GM18517 (cell line): ENCODE results near the gene TBX10.
"Not testable (repeated sequence)": the region's sequence is repeated elsewhere in the genome, so short reads cannot be mapped to it uniquely, and the experiment has no call there.

Source experiments
- ATAC-seq: cut with Tn5 transposase; IDR thresholded peaks from one replicate; pipeline ENCODE4 v1.9.1; 2021; ENCODE audit warnings: mild to moderate bottlenecking, moderate library complexity; ENCODE audit not compliant: unreplicated experiment

Gene TBX10

GRCh38 chr11:67604815-67605214, 34.7 kb downstream of the TBX10 start:
- ATAC-seq: no peak

GRCh38 chr11:67604119-67604518, 35.4 kb downstream of the TBX10 start:
- not testable (repeated sequence) for ATAC-seq

- ATAC-seq: no peak
Measured at GRCh38 chr11:67601098-67601497, 38.5 kb downstream of the TBX10 start.

GRCh38 chr11:67600324-67601029, 39.1 kb downstream of the TBX10 start:
- peak; percentile 77 for ATAC-seq

- no peak for ATAC-seq
Measured at GRCh38 chr11:67599149-67599548, 40.4 kb downstream of the TBX10 start.

- not testable (repeated sequence) for ATAC-seq
Measured at GRCh38 chr11:67597963-67598362, 41.6 kb downstream of the TBX10 start.

- ATAC-seq: not testable (repeated sequence)
Measured at GRCh38 chr11:67597458-67597857, 42.1 kb downstream of the TBX10 start.

- ATAC-seq: no peak
Measured at GRCh38 chr11:67596753-67597300, 42.7 kb downstream of the TBX10 start.

- no peak for ATAC-seq
Measured at GRCh38 chr11:67594480-67594879, 45.1 kb downstream of the TBX10 start.

GRCh38 chr11:67593565-67593905, 46.0 kb downstream of the TBX10 start:
- ATAC-seq: no peak

- no peak for ATAC-seq
Measured at GRCh38 chr11:67592880-67593564, 46.5 kb downstream of the TBX10 start.

GRCh38 chr11:67588899-67589415, 50.6 kb downstream of the TBX10 start:
- not testable (repeated sequence) for ATAC-seq

- peak; percentile 38 for ATAC-seq
Measured at GRCh38 chr11:67588136-67588503, 51.4 kb downstream of the TBX10 start.

- no peak for ATAC-seq
Measured at GRCh38 chr11:67586568-67587250, 52.9 kb downstream of the TBX10 start.

GRCh38 chr11:67585911-67586310, 53.7 kb downstream of the TBX10 start:
- ATAC-seq: no peak

GRCh38 chr11:67584881-67585873, 54.4 kb downstream of the TBX10 start:
- ATAC-seq: no peak

GRCh38 chr11:67584205-67584880, 55.2 kb downstream of the TBX10 start:
- no peak for ATAC-seq

- peak; percentile 53 for ATAC-seq
Measured at GRCh38 chr11:67583247-67584204, 56.0 kb downstream of the TBX10 start, which contains the start of gene GSTP1. Gene GSTP1, plus strand, starts transcription at chr11:67583812. Its CDS starts 32 bp downstream, at chr11:67583844.
